DOHH2 (cell line): Measurements from ENCODE around the gene RIMBP2.

Source experiments
- CTCF ChIP-seq: fragments of 200-600 bp; sonication (generic); IDR thresholded peaks from one replicate; pipeline ENCODE4 v1.5.1; 2014; ENCODE audit warnings: antibody characterized with exemption, mild to moderate bottlenecking, low read depth, low read length; ENCODE audit not compliant: poor library complexity, severe bottlenecking
- EZH2phosphoT487 ChIP-seq: fragments of 200-600 bp; sonication (generic); IDR thresholded peaks from 2 replicates; pipeline ENCODE4 v1.6.1; 2017; ENCODE audit warnings: borderline replicate concordance, mild to moderate bottlenecking, antibody characterized with exemption, low read length, moderate library complexity, mixed read lengths

GRCh38 chr12:130437555-130438242 lies 278.4 kb downstream of the RIMBP2 start:
- TF ChIP-seq CTCF (no peak), EZH2phosphoT487 (no peak)
